Measurements from ENCODE around the gene DNAJB11. TPM values are rescaled to one million over a fixed set of nuclear protein-coding genes. Genes with fewer than 3 reads are reported as not detected.
"Not testable (repeated sequence)": the region's sequence is repeated elsewhere in the genome, so short reads cannot be mapped to it uniquely, and the experiment has no call there.

DNAJB11 gene
- total RNA-seq, 1 experiment from 2014 or later = 54.3 TPM

DNA sequence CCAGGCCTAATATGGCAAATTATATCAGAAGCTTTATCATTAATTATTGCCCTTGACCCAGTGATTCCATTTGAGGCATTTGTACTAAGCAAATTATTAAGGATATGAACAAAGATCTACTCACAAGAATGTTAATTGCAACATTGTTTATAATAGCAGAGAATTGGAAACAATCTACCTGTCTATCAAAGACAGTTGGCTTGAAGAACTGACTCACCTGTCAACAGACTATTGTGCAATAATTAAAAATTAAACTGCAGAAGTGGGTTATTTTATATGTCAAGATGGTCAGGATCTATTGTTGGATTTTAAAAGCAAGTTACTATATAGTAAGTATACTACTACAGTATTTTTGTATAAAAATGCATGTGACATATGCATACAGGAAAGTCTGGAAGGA, 63.0 kb downstream of the DNAJB11 start:
- Histone ChIP-seq H3K27ac (ENCODE audit: low read depth, low read length) (no peak overlapping the region), H3K9ac (ENCODE audit: low read length) (no peak overlapping the region), H3K79me2 (ENCODE audit: insufficient read depth, low read length) (no peaks in the 10 kb centered on the region), H3K4me3 (replicated peaks in 1 of 2; ENCODE audit: low read depth in 1 of 2, low read length in 2 of 2) (no peak overlapping the region), H2AFZ (ENCODE audit: low read depth, low read length, poor library complexity, severe bottlenecking) (no peak overlapping the region), H4K20me1 (ENCODE audit: insufficient read depth) (no peaks in the 10 kb centered on the region), H3K4me2 (ENCODE audit: low read length) (no peak overlapping the region), H3K9me2 (ENCODE audit: insufficient read depth) (no peaks in the 10 kb centered on the region), H3K9me3 (ENCODE audit: control insufficient read depth in 1 of 2, insufficient read depth in 1 of 2, low read depth in 1 of 2, low read length in 2 of 2) (no peaks in the 10 kb centered on the region), H3K27me3 (ENCODE audit: insufficient read depth, low read length) (no peaks in the 10 kb centered on the region), H3K4me1 (ENCODE audit: control insufficient read depth in 1 of 2, insufficient read depth in 2 of 2, low read length in 2 of 2) (no peaks in the 10 kb centered on the region), H3K36me3 (ENCODE audit: control insufficient read depth in 1 of 2, insufficient read depth in 2 of 2, low read length in 2 of 2) (no peaks in the 10 kb centered on the region)
- ATAC-seq (no peak), DNase-seq (ENCODE audit: low read depth, low spot score) (no peak)
- ChIA-PET CTCF (no interaction called here), POLR2A (no interaction called here), RAD21 (ENCODE audit: low non-redundant PET in 1 of 2, low total read pairs in 2 of 2, uncharacterized antibody in 2 of 2, unreplicated experiment in 2 of 2) (no interaction called here)
- intact Hi-C loops (cut with micrococcal nuclease) = no loop called here
- BruUV-seq (replicated peaks) = no TSS peak
- TF ChIP-seq ZNF274 (IDR thresholded peaks at IDR 0.05; ENCODE audit: low read depth, low read length) = no peak
- TF ChIP-seq CBX3 (IDR thresholded peaks at IDR 0.05; ENCODE audit: low read depth) = no peak
- TF ChIP-seq, protein P1, sequence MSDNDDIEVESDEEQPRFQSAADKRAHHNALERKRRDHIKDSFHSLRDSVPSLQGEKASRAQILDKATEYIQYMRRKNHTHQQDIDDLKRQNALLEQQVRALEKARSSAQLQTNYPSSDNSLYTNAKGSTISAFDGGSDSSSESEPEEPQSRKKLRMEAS (IDR thresholded peaks at IDR 0.05) = no peak
- no peak for TF ChIP-seq EZH2phosphoT487 (IDR thresholded peaks at IDR 0.05; ENCODE audit: borderline replicate concordance)
- no peak for TF ChIP-seq ZFX (IDR thresholded peaks at IDR 0.05)
- TF ChIP-seq SRF (IDR thresholded peaks at IDR 0.05; ENCODE audit: low read depth) = no peak
- TF ChIP-seq EGR1 (IDR thresholded peaks at IDR 0.05; ENCODE audit: low read depth) = no peak
- no peak for TF ChIP-seq JUND (IDR thresholded peaks at IDR 0.05)
- TF ChIP-seq, protein P2, sequence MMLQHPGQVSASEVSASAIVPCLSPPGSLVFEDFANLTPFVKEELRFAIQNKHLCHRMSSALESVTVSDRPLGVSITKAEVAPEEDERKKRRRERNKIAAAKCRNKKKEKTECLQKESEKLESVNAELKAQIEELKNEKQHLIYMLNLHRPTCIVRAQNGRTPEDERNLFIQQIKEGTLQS (IDR thresholded peaks at IDR 0.05) = no peak
- TF ChIP-seq CEBPB (IDR thresholded peaks at IDR 0.05; ENCODE audit: low read depth) = no peak
- TF ChIP-seq POLR2A (IDR thresholded peaks at IDR 0.05; ENCODE audit: borderline replicate concordance, extremely low read depth, insufficient read depth, insufficient read length) = no peak

DNA sequence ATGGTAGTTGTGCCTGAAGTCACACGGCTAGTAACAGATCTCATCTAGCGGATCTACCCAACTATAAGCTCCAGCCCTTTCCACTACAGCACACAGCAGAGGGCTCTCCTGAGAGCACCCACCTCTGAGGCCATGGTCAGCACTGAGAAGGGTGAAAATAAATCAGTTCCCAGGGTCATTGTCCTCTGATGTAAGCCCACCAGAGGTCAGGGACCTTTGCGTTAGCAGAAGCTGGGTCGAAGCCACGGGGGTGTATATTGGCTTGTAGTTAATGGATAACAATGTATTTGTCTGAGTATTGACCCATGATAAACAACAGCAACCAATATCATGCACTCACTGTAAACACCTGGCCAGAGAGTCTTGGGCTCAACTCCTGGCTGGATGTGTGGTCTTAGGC, 63.7 kb downstream of the DNAJB11 start:
- H3K79me2 ChIP-seq (ENCODE audit: insufficient read depth, low read length); H4K20me1 ChIP-seq (ENCODE audit: insufficient read depth); H3K9me3 ChIP-seq (ENCODE audit: control insufficient read depth in 1 of 2, insufficient read depth in 1 of 2, low read depth in 1 of 2, low read length in 2 of 2); H3K9ac ChIP-seq (ENCODE audit: low read length); POLR2A ChIA-PET; ATAC-seq; RAD21 ChIA-PET (ENCODE audit: low non-redundant PET in 1 of 2, low total read pairs in 2 of 2, uncharacterized antibody in 2 of 2, unreplicated experiment in 2 of 2); H3K27me3 ChIP-seq (ENCODE audit: insufficient read depth, low read length); H3K4me2 ChIP-seq (ENCODE audit: low read length); intact Hi-C loops (cut with micrococcal nuclease); DNase-seq (ENCODE audit: low read depth, low spot score); H3K4me1 ChIP-seq (ENCODE audit: control insufficient read depth in 1 of 2, insufficient read depth in 2 of 2, low read length in 2 of 2); H2AFZ ChIP-seq (ENCODE audit: low read depth, low read length, poor library complexity, severe bottlenecking); H3K9me2 ChIP-seq (ENCODE audit: insufficient read depth); H3K4me3 ChIP-seq (replicated peaks in 1 of 2; ENCODE audit: low read depth in 1 of 2, low read length in 2 of 2); BruUV-seq (replicated peaks); H3K36me3 ChIP-seq (ENCODE audit: control insufficient read depth in 1 of 2, insufficient read depth in 2 of 2, low read length in 2 of 2); CTCF ChIA-PET; H3K27ac ChIP-seq (ENCODE audit: low read depth, low read length): not testable (repeated sequence)

Other genes starting within 250 kb of the DNAJB11 start
- gene DGKG, start 208.5 kb upstream of the DNAJB11 start, total RNA-seq (2021; ENCODE audit: unreplicated experiment) = 4.8 TPM
- gene CRYGS, start 26.3 kb upstream of the DNAJB11 start, total RNA-seq (2021; ENCODE audit: unreplicated experiment) = 4.3 TPM
- gene TBCCD1, start 3.4 kb upstream of the DNAJB11 start, total RNA-seq (2021; ENCODE audit: unreplicated experiment) = 16.8 TPM
- gene AHSG, start 42.3 kb downstream of the DNAJB11 start, total RNA-seq (2021; ENCODE audit: unreplicated experiment) = 1.6 TPM
- not detected for gene FETUB, start 69.7 kb downstream of the DNAJB11 start, total RNA-seq (2021; ENCODE audit: unreplicated experiment)
- gene HRG, start 95.3 kb downstream of the DNAJB11 start, total RNA-seq (2021; ENCODE audit: unreplicated experiment) = 0.42 TPM
- 0.25 TPM for gene KNG1, start 146.6 kb downstream of the DNAJB11 start, total RNA-seq (2021; ENCODE audit: unreplicated experiment)
- gene EIF4A2, start 212.9 kb downstream of the DNAJB11 start, total RNA-seq (2021; ENCODE audit: unreplicated experiment) = 398 TPM
- 86.2 TPM for gene RFC4, start 235.8 kb downstream of the DNAJB11 start, total RNA-seq (2021; ENCODE audit: unreplicated experiment)

Data from HCT116 (cell line).